ENCODE data around the gene HCN4. TPM values are rescaled to one million over a fixed set of nuclear protein-coding genes. Genes with fewer than 3 reads are reported as not detected.
"Not testable (repeated sequence)": the region's sequence is repeated elsewhere in the genome, so short reads cannot be mapped to it uniquely, and the experiment has no call there.

The HCN4 gene
- total RNA-seq (10 to 100 TPM; 12.6 to 17.6 TPM), polyA plus RNA-seq (ENCODE audit: insufficient read depth, low read depth, low replicate concordance) (9.1 TPM)
- long read RNA-seq, donor 1: 0 reads
- long read RNA-seq, donor 2: 0 reads

DNA sequence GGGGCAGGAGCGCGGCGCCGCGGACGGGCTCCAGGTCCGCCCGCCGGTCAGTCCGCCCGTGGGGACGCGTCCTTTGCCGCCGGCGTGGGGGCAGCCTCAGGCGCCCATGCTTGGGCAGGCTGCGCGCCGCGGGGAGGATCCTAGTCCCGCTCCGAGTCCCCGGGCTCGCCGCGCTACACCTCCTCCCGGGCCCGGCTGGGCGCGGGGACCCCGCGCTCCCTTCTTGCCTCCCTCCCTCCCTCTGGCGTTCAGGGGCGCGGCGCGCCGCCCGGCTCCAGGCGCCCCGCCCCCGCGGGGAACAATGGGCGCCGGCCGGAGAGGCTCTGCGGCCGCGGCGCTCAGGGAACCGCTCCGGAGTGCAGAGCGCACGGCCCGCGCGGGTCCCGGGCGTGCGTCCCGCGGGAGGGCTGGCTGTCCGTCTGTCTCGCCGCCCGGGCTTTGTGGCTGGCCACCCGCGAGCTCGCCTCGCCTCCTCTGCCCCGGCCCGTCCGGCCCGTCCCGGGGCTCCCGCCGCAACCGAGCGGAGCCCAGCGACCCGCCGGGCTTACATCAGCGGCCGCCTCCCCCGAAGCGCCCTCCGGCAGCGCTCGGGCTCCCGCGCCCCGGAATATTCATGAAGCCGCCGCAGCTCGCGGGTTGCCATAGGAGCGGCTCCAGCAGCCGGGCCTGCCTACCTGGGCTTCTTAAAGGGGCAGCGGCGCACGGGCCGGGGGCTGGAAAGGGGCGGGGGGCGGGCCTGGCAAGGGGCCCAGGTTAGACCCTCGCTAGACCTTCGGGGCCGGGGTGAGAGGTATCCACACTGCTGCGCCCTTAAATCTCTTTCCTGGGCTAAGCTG is at the start of gene HCN4:
HCN4 (minus strand) TSS at position 658 of the 836 bp plus-strand sequence. CDS start 688 bp downstream, outside the sequence.
- WGBS, 2 donors: 1% methylated on average over 65 of the region's 109 CpGs; no CpG with 5 or more reads in 1 of the 2 donors
- no peaks in the 10 kb centered on the region for H3K27me3 ChIP-seq

DNA sequence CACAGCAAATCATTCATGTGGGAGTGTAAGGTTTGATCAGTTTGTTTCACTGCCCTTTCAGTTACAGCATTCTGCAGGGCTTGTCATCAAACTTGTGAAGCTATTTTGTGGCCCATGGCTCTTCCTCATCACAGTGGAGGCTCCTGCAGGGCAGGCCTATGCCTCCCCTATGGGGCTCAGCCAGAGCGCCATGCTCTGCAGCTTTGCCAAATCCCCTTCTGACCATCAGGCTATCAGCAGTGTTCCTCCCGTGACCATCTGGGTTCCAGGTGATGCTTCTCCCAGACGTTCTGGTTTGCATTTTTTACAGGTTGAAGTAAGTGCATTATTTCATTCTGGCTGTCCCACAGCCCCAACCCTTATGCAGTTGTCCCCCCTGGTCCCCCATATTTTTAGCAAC is 46.1 kb upstream of the HCN4 start:
- intact Hi-C loops (cut with DNase I; ENCODE audit: low total_unique reads): no loop called here
- H3K27me3 ChIP-seq: no peaks in the 10 kb centered on the region
- TF ChIP-seq, protein P1, sequence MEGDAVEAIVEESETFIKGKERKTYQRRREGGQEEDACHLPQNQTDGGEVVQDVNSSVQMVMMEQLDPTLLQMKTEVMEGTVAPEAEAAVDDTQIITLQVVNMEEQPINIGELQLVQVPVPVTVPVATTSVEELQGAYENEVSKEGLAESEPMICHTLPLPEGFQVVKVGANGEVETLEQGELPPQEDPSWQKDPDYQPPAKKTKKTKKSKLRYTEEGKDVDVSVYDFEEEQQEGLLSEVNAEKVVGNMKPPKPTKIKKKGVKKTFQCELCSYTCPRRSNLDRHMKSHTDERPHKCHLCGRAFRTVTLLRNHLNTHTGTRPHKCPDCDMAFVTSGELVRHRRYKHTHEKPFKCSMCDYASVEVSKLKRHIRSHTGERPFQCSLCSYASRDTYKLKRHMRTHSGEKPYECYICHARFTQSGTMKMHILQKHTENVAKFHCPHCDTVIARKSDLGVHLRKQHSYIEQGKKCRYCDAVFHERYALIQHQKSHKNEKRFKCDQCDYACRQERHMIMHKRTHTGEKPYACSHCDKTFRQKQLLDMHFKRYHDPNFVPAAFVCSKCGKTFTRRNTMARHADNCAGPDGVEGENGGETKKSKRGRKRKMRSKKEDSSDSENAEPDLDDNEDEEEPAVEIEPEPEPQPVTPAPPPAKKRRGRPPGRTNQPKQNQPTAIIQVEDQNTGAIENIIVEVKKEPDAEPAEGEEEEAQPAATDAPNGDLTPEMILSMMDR (IDR thresholded peaks at IDR 0.05): no peak
- TF ChIP-seq POLR2A (IDR thresholded peaks at IDR 0.05): no peak
- H3K4me3 ChIP-seq: no peak overlapping the region
- 68 to 72% methylated on average over 3 of the region's 3 CpGs for WGBS, 2 donors
- no peak for DNase-seq
- H3K27ac ChIP-seq: no peak overlapping the region
- no peaks in the 10 kb centered on the region for H3K36me3 ChIP-seq (ENCODE audit: low read depth, missing control alignments)
- no peaks in the 10 kb centered on the region for H3K9me3 ChIP-seq
- no peaks in the 10 kb centered on the region for H3K4me1 ChIP-seq

More for the DNA sequence above, at the start of gene HCN4:
- peak within 1 kb of the TSS; percentile 54 to 56 for H3K4me3 ChIP-seq
- DNase-seq: peak; percentile 67
- TF ChIP-seq, protein P1 (IDR thresholded peaks at IDR 0.05): no peak
- no peak for TF ChIP-seq POLR2A (IDR thresholded peaks at IDR 0.05)
- no peaks in the 10 kb centered on the region for H3K9me3 ChIP-seq
- H3K27ac ChIP-seq: no peak within 1 kb of the TSS
- intact Hi-C loops (cut with DNase I; ENCODE audit: low total_unique reads): no loop called here
- H3K4me1 ChIP-seq: no peaks in the 10 kb centered on the region
- H3K36me3 ChIP-seq (ENCODE audit: low read depth, missing control alignments): no peaks in the 10 kb centered on the region

DNA sequence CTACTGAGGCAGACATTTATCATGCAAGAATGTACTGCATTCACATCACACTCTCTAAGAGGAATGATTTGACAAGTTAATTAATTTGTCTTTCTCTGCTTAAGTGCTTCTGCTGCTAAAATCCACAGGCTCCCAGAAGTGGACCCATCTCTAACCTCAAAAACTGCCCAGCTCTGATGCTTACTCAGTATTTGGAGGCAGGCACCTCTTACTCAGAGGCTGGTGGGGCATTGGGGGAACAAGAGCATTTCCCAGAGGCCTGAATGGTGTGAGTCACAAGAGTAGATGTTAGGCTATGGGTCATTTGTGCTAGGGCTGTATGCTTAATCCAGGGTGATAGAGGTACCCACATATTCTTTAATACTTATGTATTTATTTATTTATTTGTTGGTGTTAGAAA is 34.4 kb upstream of the HCN4 start:
- TF ChIP-seq POLR2A (IDR thresholded peaks at IDR 0.05): no peak
- TF ChIP-seq, protein P1 (IDR thresholded peaks at IDR 0.05): no peak
- no peak for DNase-seq
- Histone ChIP-seq H3K4me1 (no peaks in the 10 kb centered on the region), H3K36me3 (ENCODE audit: low read depth, missing control alignments) (no peaks in the 10 kb centered on the region), H3K27ac (no peak overlapping the region), H3K4me3 (no peak overlapping the region), H3K9me3 (no peaks in the 10 kb centered on the region), H3K27me3 (no peaks in the 10 kb centered on the region)
- intact Hi-C loops (cut with DNase I; ENCODE audit: low total_unique reads): no loop called here

DNA sequence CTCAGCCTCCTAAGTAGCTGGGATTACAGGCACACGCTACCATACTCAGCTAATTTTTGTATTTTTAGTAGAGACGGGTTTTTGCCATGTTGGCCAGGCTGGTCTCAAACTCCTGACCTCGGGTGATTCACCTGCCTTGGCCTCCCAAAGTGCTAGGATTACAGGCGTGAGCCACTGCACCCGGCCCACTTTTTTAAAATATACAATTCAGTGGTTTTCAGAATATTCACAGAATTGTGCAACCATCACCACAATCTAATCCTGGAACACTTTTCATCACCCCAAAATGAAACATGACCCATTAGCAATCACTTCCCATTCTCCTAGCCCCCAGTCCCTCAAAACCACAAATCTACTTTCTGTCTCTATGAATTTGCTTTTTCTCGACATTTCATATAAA is 31.5 kb upstream of the HCN4 start:
- H3K27me3 ChIP-seq; H3K4me1 ChIP-seq; H3K9me3 ChIP-seq; H3K36me3 ChIP-seq (ENCODE audit: low read depth, missing control alignments); DNase-seq; intact Hi-C loops (cut with DNase I; ENCODE audit: low total_unique reads); H3K27ac ChIP-seq; H3K4me3 ChIP-seq: not testable (repeated sequence)
- WGBS, 2 donors: 87 to 92% methylated on average over 6 of the region's 6 CpGs

DNA sequence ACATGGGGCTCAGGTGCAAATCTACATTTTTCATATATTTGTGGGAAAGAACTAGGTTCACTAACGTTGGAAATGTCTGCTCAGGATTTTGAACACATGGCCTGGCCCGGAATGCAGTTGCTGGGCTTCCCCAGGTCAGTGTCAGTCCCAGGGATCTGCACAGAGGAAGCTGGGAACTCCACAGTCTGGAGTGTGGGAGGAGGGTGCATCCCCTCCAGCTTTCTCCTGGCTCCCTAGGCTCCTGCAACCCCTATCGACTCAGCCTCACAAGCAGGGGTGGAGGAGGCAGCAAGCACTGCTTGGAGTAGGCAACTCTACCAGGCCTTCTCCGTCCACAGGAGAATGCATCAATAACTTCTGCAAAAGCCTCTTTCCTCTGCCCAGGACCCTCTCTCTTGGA is 30.1 kb upstream of the HCN4 start:
- WGBS, 2 donors: 56 to 68% methylated on average over 4 of the region's 4 CpGs
- H3K4me3 ChIP-seq: no peak overlapping the region
- H3K27me3 ChIP-seq: no peaks in the 10 kb centered on the region
- H3K9me3 ChIP-seq: no peaks in the 10 kb centered on the region
- no peaks in the 10 kb centered on the region for H3K36me3 ChIP-seq (ENCODE audit: low read depth, missing control alignments)
- no peaks in the 10 kb centered on the region for H3K4me1 ChIP-seq
- TF ChIP-seq, protein P1 (IDR thresholded peaks at IDR 0.05): no peak
- TF ChIP-seq POLR2A (IDR thresholded peaks at IDR 0.05): no peak
- no peak overlapping the region for H3K27ac ChIP-seq
- intact Hi-C loops (cut with DNase I; ENCODE audit: low total_unique reads): no loop called here
- DNase-seq: no peak
